Ovary (tissue), 3 donors: Measurements from ENCODE around the gene SFT2D2.

ENCODE experiments used
- CTCF ChIP-seq, 3 donors: fragments of 450-650 bp in 2 of 3; fragments of 200-600 bp in 1 of 3; IDR thresholded peaks; one replicate each; pipeline versions ENCODE4 v1.5.1 to v1.8.0; 2016 to 2022; ENCODE audit warnings: antibody characterized with exemption in 3 of 3, mild to moderate bottlenecking in 1 of 3
- EP300 ChIP-seq: sonication (generic); formaldehyde crosslinking; IDR thresholded peaks from one replicate; pipeline ENCODE4 v1.6.1; 2017; ENCODE audit warnings: antibody characterized with exemption
- POLR2A ChIP-seq: fragments of 450-650 bp; IDR thresholded peaks from one replicate; pipeline ENCODE4 v1.6.1; 2017; ENCODE audit warnings: antibody characterized with exemption, mild to moderate bottlenecking, moderate library complexity
- donor health status: DM: no; HTN: no; CAD: no.

- peak; percentile 79 to 88 (median 86) for TF ChIP-seq CTCF (IDR thresholded peaks at IDR 0.05)
- TF ChIP-seq POLR2A: peak; percentile 82
- peak; percentile 70 for TF ChIP-seq EP300
Observed at GRCh38 chr1:168178638-168179437, 47.0 kb upstream of the SFT2D2 start, which contains the start of gene TIPRL.
